ENCODE measurements around the gene MYO1C.
"Not testable (repeated sequence)": the region's sequence is repeated elsewhere in the genome, so short reads cannot be mapped to it uniquely, and the experiment has no call there.

The MYO1C gene

DNA sequence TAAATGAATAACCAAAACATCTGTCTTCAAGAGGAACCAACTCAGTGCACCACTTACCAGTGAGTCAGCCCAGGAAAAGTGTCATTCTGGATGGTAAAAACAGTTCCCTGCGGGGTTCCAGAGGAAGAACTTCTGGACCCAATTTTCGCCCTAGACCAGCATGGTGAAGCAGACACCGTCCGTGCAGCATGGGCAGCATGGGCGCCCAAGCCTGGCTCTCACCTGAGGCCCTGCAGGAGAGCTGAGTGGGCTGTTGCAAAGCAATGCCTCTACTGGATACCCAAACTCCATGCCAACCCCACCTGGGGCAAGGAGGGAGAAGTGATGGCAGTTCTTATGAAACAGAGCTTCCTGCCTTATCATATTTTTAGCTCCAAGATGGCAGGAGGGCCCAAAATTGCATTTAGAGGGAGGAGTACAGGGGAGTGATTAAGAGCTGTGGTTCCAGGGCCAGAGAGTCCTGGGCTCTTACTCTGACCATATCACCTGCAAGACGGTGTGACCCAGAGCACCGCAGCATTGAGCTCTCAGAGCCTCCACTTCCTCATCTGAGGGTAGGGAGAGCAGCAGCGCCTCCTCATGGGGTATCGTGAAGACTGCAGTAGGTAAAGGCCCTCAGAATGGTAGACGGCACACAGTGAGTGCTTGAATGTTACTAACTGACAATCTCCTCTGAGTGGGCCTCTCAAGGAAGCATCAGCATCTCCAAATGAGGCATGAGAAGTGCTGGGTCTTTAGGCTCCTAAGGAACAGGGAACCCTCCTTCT is 40.5 kb upstream of the MYO1C start:
- DNase-seq (ENCODE audit: extremely low spot score), result peak; percentile 44
- ChIA-PET CTCF (interaction anchor here (0.6 to 1.1 kb wide), 3 partner anchors 22 to 732 kb away, joined by 3 to 6 read pairs (median 5); no protein-coding TSS in a partner anchor), POLR2A (interaction anchor here (0.7 to 1.1 kb wide), 2 partner anchors 13 to 16 kb away, joined by 3 read pairs; partner anchors contain the start of gene INPP5K)
- TF ChIP-seq CTBP1 (IDR thresholded peaks at IDR 0.05; ENCODE audit: borderline replicate concordance) (no peak), FOXK2 (IDR thresholded peaks at IDR 0.05) (no peak), TARDBP (IDR thresholded peaks at IDR 0.05) (no peak), FOXA1 (IDR thresholded peaks at IDR 0.05) (no peak), HDGF (IDR thresholded peaks at IDR 0.05; ENCODE audit: borderline replicate concordance) (no peak), SP1 (IDR thresholded peaks at IDR 0.05) (no peak), FOXM1 (IDR thresholded peaks at IDR 0.05; ENCODE audit: borderline replicate concordance) (no peak), L3MBTL2 (conservative IDR thresholded peaks at IDR 0.05) (no peak)

DNA sequence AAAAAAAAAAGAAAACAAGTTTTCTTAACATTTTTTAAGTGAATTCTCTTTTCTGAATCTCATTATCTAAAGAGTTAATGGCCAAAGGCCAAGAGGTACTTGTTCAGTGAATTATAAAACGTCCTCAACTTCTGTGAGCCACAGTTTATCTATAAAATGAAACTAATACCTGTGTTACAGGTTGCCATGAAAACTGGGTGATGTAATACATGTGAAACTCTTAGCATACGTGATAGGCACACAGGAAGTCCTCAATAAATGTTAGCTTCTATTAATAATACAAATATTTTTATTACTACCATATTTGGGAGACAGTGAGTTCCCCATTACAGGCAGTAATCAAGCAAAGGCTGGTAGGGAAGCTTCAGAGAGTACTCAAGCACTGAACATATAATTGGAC is 37.4 kb upstream of the MYO1C start:
- ChIA-PET POLR2A (no interaction called here), CTCF (no interaction called here)
- DNase-seq (ENCODE audit: extremely low spot score), result no peak
- TF ChIP-seq TARDBP (IDR thresholded peaks at IDR 0.05) (no peak), SUZ12 (IDR thresholded peaks at IDR 0.05) (no peak), FOXA1 (IDR thresholded peaks at IDR 0.05) (no peak), SP1 (IDR thresholded peaks at IDR 0.05) (no peak), CTBP1 (IDR thresholded peaks at IDR 0.05; ENCODE audit: borderline replicate concordance) (no peak), BHLHE40 (IDR thresholded peaks at IDR 0.05; ENCODE audit: borderline replicate concordance) (no peak), HDGF (IDR thresholded peaks at IDR 0.05; ENCODE audit: borderline replicate concordance) (no peak), L3MBTL2 (conservative IDR thresholded peaks at IDR 0.05) (no peak), FOXK2 (IDR thresholded peaks at IDR 0.05) (no peak), ZNF384 (IDR thresholded peaks at IDR 0.05) (no peak), FOXM1 (IDR thresholded peaks at IDR 0.05; ENCODE audit: borderline replicate concordance) (no peak), ELF4 (IDR thresholded peaks at IDR 0.05) (no peak), NFRKB (IDR thresholded peaks at IDR 0.05) (no peak), LEF1 (IDR thresholded peaks at IDR 0.05; ENCODE audit: borderline replicate concordance) (no peak), ARNT (IDR thresholded peaks at IDR 0.05) (no peak)
- TF ChIP-seq, protein P1, sequence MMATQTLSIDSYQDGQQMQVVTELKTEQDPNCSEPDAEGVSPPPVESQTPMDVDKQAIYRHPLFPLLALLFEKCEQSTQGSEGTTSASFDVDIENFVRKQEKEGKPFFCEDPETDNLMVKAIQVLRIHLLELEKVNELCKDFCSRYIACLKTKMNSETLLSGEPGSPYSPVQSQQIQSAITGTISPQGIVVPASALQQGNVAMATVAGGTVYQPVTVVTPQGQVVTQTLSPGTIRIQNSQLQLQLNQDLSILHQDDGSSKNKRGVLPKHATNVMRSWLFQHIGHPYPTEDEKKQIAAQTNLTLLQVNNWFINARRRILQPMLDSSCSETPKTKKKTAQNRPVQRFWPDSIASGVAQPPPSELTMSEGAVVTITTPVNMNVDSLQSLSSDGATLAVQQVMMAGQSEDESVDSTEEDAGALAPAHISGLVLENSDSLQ (IDR thresholded peaks at IDR 0.05), result no peak

DNA sequence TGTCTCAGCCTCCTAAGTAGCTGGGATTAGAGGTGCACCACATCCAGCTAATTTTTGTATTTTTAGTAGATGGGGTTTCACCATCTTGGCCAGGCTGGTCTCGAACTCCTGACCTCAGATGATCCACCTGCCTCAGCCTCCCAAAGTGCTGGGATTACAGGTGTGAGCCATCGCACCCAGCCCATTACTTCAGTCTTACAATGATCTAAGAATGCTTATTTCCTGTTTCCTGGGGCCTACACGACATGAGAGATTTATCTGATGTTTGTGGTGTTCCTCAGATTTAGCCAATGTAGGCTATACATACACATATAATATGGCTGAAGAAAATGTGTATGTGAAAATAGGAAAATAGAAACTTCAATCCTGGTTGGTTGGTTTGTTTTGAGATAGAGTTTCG is 34.4 kb upstream of the MYO1C start:
- CTCF ChIA-PET, result not testable (repeated sequence)

DNA sequence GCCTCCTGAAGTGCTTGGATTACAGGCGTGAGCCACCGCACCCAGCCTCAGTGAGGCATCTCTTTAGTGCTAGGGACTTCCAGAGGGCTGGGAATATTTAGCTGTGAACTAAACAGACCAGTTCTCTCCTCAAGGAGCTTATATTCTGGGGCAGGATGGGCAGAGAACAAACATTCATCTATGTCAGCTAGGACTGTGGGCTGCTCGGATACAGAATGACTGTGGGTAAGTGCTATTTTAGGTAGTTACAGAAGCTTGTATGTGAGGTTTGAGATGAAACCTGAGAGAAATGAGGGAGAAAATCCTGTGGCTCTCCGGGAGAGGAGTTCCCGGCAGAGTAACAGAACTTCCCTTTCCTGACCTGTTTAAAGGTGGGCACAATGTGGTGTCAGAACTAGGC is 30.1 kb upstream of the MYO1C start:
- ChIA-PET POLR2A (no interaction called here), CTCF (no interaction called here)
- DNase-seq (ENCODE audit: extremely low spot score), result no peak
- TF ChIP-seq TARDBP (IDR thresholded peaks at IDR 0.05), result no peak
- TF ChIP-seq FOXA1 (IDR thresholded peaks at IDR 0.05), result no peak
- TF ChIP-seq SP1 (IDR thresholded peaks at IDR 0.05), result no peak
- TF ChIP-seq LEF1 (IDR thresholded peaks at IDR 0.05; ENCODE audit: borderline replicate concordance), result no peak
- no peak for TF ChIP-seq ARNT (IDR thresholded peaks at IDR 0.05)
- no peak for TF ChIP-seq FOXK2 (IDR thresholded peaks at IDR 0.05)
- no peak for TF ChIP-seq L3MBTL2 (conservative IDR thresholded peaks at IDR 0.05)
- no peak for TF ChIP-seq SUZ12 (IDR thresholded peaks at IDR 0.05)
- no peak for TF ChIP-seq FOXM1 (IDR thresholded peaks at IDR 0.05; ENCODE audit: borderline replicate concordance)
- no peak for TF ChIP-seq BHLHE40 (IDR thresholded peaks at IDR 0.05; ENCODE audit: borderline replicate concordance)
- TF ChIP-seq ZNF384 (IDR thresholded peaks at IDR 0.05), result no peak
- TF ChIP-seq NFRKB (IDR thresholded peaks at IDR 0.05), result no peak
- TF ChIP-seq HDGF (IDR thresholded peaks at IDR 0.05; ENCODE audit: borderline replicate concordance), result no peak
- no peak for TF ChIP-seq CTBP1 (IDR thresholded peaks at IDR 0.05; ENCODE audit: borderline replicate concordance)
- TF ChIP-seq ELF4 (IDR thresholded peaks at IDR 0.05), result no peak
- TF ChIP-seq, protein P1 (IDR thresholded peaks at IDR 0.05), result no peak

More for the DNA sequence above, 34.4 kb upstream of the MYO1C start:
- POLR2A ChIA-PET, result interaction anchor here (1.9 kb wide), 1 partner anchor 10 kb away, joined by 9 read pairs; the partner anchor contains the start of gene INPP5K
- not testable (repeated sequence) for DNase-seq (ENCODE audit: extremely low spot score)

DNA sequence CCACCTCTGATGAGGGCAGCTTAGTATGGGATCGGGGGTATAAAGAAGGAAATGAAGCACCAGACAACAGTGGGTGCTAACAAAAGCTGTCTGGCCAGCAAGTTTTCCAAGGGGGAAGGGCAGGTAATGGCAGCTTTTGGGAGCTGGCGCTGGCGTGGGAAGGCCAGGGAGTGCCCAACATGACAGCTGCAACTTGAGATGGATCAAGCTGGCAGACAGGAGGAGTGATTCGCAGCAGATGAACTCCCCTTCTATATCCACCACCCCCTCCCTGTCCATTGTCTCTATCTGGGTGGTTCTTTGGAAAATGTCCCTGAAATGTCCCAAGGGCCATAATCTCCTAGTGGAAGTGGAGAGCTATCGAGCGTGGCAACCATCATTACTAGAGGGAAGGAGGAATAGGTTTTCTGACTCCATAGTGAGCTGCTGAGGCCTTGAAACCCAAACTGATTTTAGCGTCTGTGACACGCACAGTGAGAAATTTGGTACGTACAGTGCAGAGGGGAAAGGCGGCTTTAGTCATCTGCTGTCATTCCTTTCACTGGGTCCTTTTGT is 28.7 kb upstream of the MYO1C start:
- CTCF ChIA-PET, result no interaction called here
- DNase-seq (ENCODE audit: extremely low spot score), result no peak
- no peak for TF ChIP-seq HDGF (IDR thresholded peaks at IDR 0.05; ENCODE audit: borderline replicate concordance)
- no peak for TF ChIP-seq BHLHE40 (IDR thresholded peaks at IDR 0.05; ENCODE audit: borderline replicate concordance)
- no peak for TF ChIP-seq ZNF384 (IDR thresholded peaks at IDR 0.05)
- TF ChIP-seq FOXM1 (IDR thresholded peaks at IDR 0.05; ENCODE audit: borderline replicate concordance), result no peak
- TF ChIP-seq SUZ12 (IDR thresholded peaks at IDR 0.05), result no peak
- TF ChIP-seq L3MBTL2 (conservative IDR thresholded peaks at IDR 0.05), result no peak
- POLR2A ChIA-PET, result no interaction called here

DNA sequence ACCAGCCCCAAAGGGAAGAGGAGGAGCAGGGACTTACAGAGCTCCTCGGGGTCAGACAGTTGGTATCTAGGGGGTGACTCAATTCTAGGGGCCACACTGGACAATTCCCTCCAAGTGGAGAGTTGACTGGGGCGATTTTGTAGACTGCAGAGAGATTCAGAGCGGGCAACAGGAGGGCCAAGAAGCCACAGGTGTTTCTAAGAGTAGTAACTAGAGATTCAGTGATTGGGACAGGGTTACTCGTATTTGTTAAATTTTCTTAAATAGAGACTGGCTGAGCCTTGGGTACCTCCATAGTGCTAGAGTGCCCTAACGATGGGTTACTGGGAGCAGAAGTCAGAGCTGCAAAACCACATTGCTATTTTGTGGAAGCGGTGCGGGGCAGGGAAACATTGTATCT is 27.2 kb upstream of the MYO1C start:
- no peak for TF ChIP-seq CTBP1 (IDR thresholded peaks at IDR 0.05; ENCODE audit: borderline replicate concordance)
- no peak for TF ChIP-seq HDGF (IDR thresholded peaks at IDR 0.05; ENCODE audit: borderline replicate concordance)
- no peak for TF ChIP-seq ELF4 (IDR thresholded peaks at IDR 0.05)
- CTCF ChIA-PET, result no interaction called here
- no peak for DNase-seq (ENCODE audit: extremely low spot score)
- POLR2A ChIA-PET, result interaction anchor here (1.0 kb wide), 1 partner anchor 14 kb away, joined by 3 read pairs; no protein-coding TSS in a partner anchor

DNA sequence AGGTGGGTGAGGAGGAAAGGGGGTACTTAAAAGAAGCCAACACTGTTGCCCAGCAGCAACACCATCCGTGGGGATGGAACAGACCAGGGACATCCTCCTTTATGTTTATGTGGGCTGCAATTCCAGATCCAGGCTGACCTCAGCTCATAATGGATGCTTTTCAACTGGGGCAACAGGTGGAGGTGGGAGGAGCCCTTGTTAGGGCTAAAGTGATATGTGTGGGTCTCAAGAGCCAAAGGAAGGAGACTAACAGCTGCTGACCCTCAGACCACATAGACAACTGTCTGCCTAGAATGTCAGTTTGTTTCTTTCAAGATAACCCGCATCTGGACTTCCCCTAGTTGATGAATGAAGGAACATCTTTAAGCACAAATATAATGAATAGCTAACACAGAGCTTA is 25.9 kb upstream of the MYO1C start:
- CTCF ChIA-PET, result interaction anchor here (0.7 kb wide), 1 partner anchor 11 kb away, joined by 3 read pairs; no protein-coding TSS in a partner anchor

More for the DNA sequence above, 25.9 kb upstream of the MYO1C start:
- no peak for TF ChIP-seq SUZ12 (IDR thresholded peaks at IDR 0.05)
- no peak for TF ChIP-seq FOXM1 (IDR thresholded peaks at IDR 0.05; ENCODE audit: borderline replicate concordance)
- TF ChIP-seq CTBP1 (IDR thresholded peaks at IDR 0.05; ENCODE audit: borderline replicate concordance), result no peak
- no peak for TF ChIP-seq SP1 (IDR thresholded peaks at IDR 0.05)
- TF ChIP-seq FOXA1 (IDR thresholded peaks at IDR 0.05), result no peak
- no peak for TF ChIP-seq ARNT (IDR thresholded peaks at IDR 0.05)
- TF ChIP-seq FOXK2 (IDR thresholded peaks at IDR 0.05), result no peak
- TF ChIP-seq ZNF384 (IDR thresholded peaks at IDR 0.05), result no peak
- TF ChIP-seq TARDBP (IDR thresholded peaks at IDR 0.05), result no peak
- no peak for TF ChIP-seq L3MBTL2 (conservative IDR thresholded peaks at IDR 0.05)
- no peak for TF ChIP-seq BHLHE40 (IDR thresholded peaks at IDR 0.05; ENCODE audit: borderline replicate concordance)
- no peak for TF ChIP-seq HDGF (IDR thresholded peaks at IDR 0.05; ENCODE audit: borderline replicate concordance)
- TF ChIP-seq, protein P1 (IDR thresholded peaks at IDR 0.05), result no peak
- TF ChIP-seq LEF1 (IDR thresholded peaks at IDR 0.05; ENCODE audit: borderline replicate concordance), result no peak
- POLR2A ChIA-PET, result interaction anchor here (1.4 kb wide), 1 partner anchor 9 kb away, joined by 3 read pairs; no protein-coding TSS in a partner anchor
- DNase-seq (ENCODE audit: extremely low spot score), result no peak

Data from HEK293T (cell line).